ENCODE measurements around the gene NLK. TPM values are rescaled to one million over a fixed set of nuclear protein-coding genes. Genes with fewer than 3 reads are reported as not detected.
"Not testable (repeated sequence)": the region's sequence is repeated elsewhere in the genome, so short reads cannot be mapped to it uniquely, and the experiment has no call there.

The NLK gene
- total and polyA plus RNA-seq, 7 donors: 4.0 to 13.0 (median 8.1) TPM

- H3K4me1 ChIP-seq: no peaks in the 10 kb centered on the region
- no peak overlapping the region for H3K4me3 ChIP-seq
- WGBS, 3 donors: 61 to 80% (median 68%) methylated on average over 2 of the region's 2 CpGs
- H3K27ac ChIP-seq: no peak overlapping the region
- TF ChIP-seq, protein P1, sequence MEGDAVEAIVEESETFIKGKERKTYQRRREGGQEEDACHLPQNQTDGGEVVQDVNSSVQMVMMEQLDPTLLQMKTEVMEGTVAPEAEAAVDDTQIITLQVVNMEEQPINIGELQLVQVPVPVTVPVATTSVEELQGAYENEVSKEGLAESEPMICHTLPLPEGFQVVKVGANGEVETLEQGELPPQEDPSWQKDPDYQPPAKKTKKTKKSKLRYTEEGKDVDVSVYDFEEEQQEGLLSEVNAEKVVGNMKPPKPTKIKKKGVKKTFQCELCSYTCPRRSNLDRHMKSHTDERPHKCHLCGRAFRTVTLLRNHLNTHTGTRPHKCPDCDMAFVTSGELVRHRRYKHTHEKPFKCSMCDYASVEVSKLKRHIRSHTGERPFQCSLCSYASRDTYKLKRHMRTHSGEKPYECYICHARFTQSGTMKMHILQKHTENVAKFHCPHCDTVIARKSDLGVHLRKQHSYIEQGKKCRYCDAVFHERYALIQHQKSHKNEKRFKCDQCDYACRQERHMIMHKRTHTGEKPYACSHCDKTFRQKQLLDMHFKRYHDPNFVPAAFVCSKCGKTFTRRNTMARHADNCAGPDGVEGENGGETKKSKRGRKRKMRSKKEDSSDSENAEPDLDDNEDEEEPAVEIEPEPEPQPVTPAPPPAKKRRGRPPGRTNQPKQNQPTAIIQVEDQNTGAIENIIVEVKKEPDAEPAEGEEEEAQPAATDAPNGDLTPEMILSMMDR (IDR thresholded peaks at IDR 0.05): no peak
- H3K9me3 ChIP-seq: no peaks in the 10 kb centered on the region
- ATAC-seq (no peak), DNase-seq (no peak)
- no peaks in the 10 kb centered on the region for H3K27me3 ChIP-seq (ENCODE audit: insufficient read depth in 3 of 3, low read length in 2 of 3)
- intact Hi-C loops (cut with DNase I): no loop called here
- H3K36me3 ChIP-seq (ENCODE audit: insufficient read depth in 1 of 2, low read depth in 1 of 2): peaks cover 0 to 17% of the 10 kb centered on the region in 2 donors
Measured at GRCh38 chr17:28145348-28145747, 102.9 kb downstream of the NLK start.

GRCh38 chr17:28147017-28147416 lies 104.5 kb downstream of the NLK start:
- Histone ChIP-seq H3K27ac (no peak overlapping the region), H3K27me3 (ENCODE audit: insufficient read depth in 3 of 3, low read length in 2 of 3) (no peaks in the 10 kb centered on the region), H3K9me3 (no peaks in the 10 kb centered on the region), H3K4me1 (no peaks in the 10 kb centered on the region), H3K36me3 (ENCODE audit: insufficient read depth in 1 of 2, low read depth in 1 of 2) (peaks cover 0 to 12% of the 10 kb centered on the region in 2 donors), H3K4me3 (no peak overlapping the region)
- DNase-seq (no peak), ATAC-seq (no peak)
- intact Hi-C loops (cut with DNase I): no loop called here
- TF ChIP-seq, protein P1 (IDR thresholded peaks at IDR 0.05): no peak

DNA sequence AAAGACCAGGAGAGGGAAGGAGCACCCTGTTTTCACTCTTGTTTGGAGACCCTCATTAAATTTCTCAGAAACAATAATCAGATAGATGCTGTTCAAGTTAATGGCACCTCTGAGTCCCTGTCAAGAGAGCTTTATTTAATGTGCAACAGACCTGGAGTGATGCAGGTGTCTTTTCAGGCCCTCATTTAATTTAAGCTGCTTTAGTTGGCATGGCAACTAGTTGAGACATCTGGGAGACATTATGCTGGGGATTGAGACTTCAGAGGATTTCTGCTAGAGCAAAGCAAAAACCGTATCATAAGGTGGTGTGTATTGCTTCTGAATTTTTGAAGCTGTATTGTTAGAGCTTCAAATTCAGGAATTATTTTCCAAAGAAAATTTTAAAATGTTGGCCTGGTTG lies 108.5 kb downstream of the NLK start:
- no peaks in the 10 kb centered on the region for H3K9me3 ChIP-seq
- 79 to 92% (median 90%) methylated on average over 1 of the region's 1 CpG for WGBS, 3 donors
- DNase-seq (no peak), ATAC-seq (no peak)
- H3K36me3 ChIP-seq (ENCODE audit: insufficient read depth in 1 of 2, low read depth in 1 of 2): no peaks in the 10 kb centered on the region
- no peaks in the 10 kb centered on the region for H3K27me3 ChIP-seq (ENCODE audit: insufficient read depth in 3 of 3, low read length in 2 of 3)
- intact Hi-C loops (cut with DNase I): no loop called here
- H3K4me1 ChIP-seq: no peaks in the 10 kb centered on the region
- no peak overlapping the region for H3K4me3 ChIP-seq
- no peak overlapping the region for H3K27ac ChIP-seq
- TF ChIP-seq, protein P1 (IDR thresholded peaks at IDR 0.05): no peak

DNA sequence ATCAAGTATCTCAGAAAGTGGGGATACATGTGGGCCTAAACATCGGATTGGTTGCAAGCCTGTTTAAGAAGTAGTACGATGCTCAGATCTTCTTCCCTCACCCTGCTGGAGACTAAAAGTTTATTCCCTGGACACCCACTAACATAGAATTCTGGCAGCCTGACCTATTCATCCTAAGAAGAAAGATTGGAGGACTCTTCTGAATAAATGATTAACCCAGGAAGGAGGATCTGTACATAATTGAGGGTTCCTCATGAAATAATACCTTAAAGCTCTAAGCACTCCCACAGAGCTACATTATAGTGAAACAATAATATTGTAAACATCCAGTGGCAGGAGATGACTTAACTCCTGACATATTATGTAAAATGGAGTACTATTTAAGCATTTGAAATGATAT lies 111.7 kb downstream of the NLK start:
- H3K27me3 ChIP-seq (ENCODE audit: insufficient read depth in 3 of 3, low read length in 2 of 3): no peaks in the 10 kb centered on the region
- intact Hi-C loops (cut with DNase I): no loop called here
- TF ChIP-seq, protein P1 (IDR thresholded peaks at IDR 0.05): no peak
- H3K9me3 ChIP-seq: no peaks in the 10 kb centered on the region
- no peaks in the 10 kb centered on the region for H3K36me3 ChIP-seq (ENCODE audit: insufficient read depth in 1 of 2, low read depth in 1 of 2)
- DNase-seq: no peak
- no peak overlapping the region for H3K4me3 ChIP-seq
- no peak overlapping the region for H3K27ac ChIP-seq
- no peaks in the 10 kb centered on the region for H3K4me1 ChIP-seq
- 61 to 75% (median 74%) methylated on average over 2 of the region's 2 CpGs for WGBS, 3 donors
- no peak for ATAC-seq

DNA sequence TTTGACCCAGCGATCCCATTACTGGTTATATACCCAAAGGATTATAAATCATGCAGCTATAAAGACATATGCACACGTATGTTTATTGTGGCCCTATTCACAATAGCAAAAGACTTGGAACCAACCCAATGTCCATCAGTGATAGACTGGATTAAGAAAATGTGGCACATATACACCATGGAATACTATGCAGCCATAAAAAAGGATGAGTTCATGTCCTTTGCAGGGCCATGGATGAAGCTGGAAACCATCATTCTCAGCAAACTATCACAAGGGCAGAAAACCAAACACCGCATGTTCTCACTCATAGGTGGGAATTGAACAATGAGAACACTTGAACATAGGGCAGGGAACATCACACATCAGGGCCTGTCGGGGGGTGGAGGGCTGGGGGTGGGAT lies 112.9 kb downstream of the NLK start:
- H3K4me3 ChIP-seq; H3K27ac ChIP-seq; intact Hi-C loops (cut with DNase I); H3K4me1 ChIP-seq; ATAC-seq; H3K27me3 ChIP-seq (ENCODE audit: insufficient read depth in 3 of 3, low read length in 2 of 3); H3K9me3 ChIP-seq; H3K36me3 ChIP-seq (ENCODE audit: insufficient read depth in 1 of 2, low read depth in 1 of 2); DNase-seq: not testable (repeated sequence)
- WGBS, 3 donors: 96 to 97% (median 96%) methylated on average over 4 of the region's 4 CpGs
